Memory B cell (primary cell): ENCODE data around the gene LRRC30.
"Not testable (repeated sequence)": the region's sequence is repeated elsewhere in the genome, so short reads cannot be mapped to it uniquely, and the experiment has no call there.

Source experiments
- ATAC-seq: fragments of 150-1000 bp; cut with Tn5 transposase; 2 replicates; pipeline ENCODE4 v1.10.0; 2021; ENCODE audit warnings: low read depth, mild to moderate bottlenecking, moderate library complexity
- DNase-seq, 2 donors: peaks; one replicate each; pipeline ENCODE4 v3.0.0; 2022; ENCODE audit warnings: low spot score in 2 of 2
- H3K27ac Mint-ChIP-seq: one replicate; pipeline ENCODE4 v1.8.0; 2022; ENCODE audit warnings: mild to moderate bottlenecking, moderate library complexity, mixed read lengths
- H3K27me3 Mint-ChIP-seq: one replicate; pipeline ENCODE4 v1.8.0; 2022; ENCODE audit warnings: mixed read lengths
- H3K36me3 Mint-ChIP-seq: one replicate; pipeline ENCODE4 v1.8.0; 2022; ENCODE audit warnings: mild to moderate bottlenecking, mixed read lengths
- H3K4me1 Mint-ChIP-seq: one replicate; pipeline ENCODE4 v1.8.0; 2022; ENCODE audit warnings: mixed read lengths
- H3K4me3 Mint-ChIP-seq: one replicate; pipeline ENCODE4 v1.8.0; 2022; ENCODE audit warnings: mild to moderate bottlenecking, moderate library complexity, mixed read lengths
- H3K9me3 Mint-ChIP-seq: one replicate; pipeline ENCODE4 v1.8.0; 2022; ENCODE audit warnings: mixed read lengths

The LRRC30 gene

DNA sequence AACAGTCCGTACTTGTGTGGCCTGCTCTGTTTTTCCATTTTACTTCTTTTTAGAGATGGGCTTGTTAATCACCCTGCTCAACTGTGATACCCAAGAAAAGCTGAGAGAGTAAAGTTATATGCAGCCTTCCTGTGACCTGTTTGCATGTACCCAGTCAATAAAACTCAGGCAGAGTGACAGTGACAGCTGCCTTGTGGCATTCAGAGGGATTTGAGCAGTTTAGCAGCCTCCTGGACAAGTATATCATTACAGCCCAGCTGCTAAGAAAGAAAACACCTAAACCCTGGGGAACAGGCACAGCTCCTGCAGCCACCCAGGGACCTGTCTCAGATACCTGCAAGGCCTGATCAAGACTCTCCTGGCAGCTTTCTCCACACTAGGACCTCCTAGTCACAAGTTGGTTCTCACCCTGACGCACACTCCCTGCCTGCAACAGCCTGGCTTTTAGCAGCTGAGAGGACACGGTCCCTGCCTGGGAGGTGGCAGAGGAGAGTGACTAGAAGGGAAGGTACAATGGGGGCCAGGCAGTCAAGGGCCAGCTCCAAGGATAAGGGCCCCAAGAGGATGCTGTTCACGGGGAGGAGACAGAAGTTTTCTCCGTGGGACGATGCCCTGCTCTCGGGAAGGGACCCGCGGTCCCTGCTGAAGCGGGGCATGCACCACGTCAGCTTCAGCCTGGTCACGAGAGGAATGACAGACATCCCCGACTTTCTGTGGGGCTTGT, at the start of gene LRRC30:
TSS of gene LRRC30 (plus strand) at position 464 of the 724 bp plus-strand sequence. CDS start at position 514, 50 bp downstream.
- H3K27me3 Mint-ChIP-seq: no peaks in the 10 kb centered on the region
- no peak within 1 kb of the TSS for H3K27ac Mint-ChIP-seq
- DNase-seq (no peak), ATAC-seq (no peak)
- H3K4me3 Mint-ChIP-seq: no peak within 1 kb of the TSS
- H3K4me1 Mint-ChIP-seq: no peaks in the 10 kb centered on the region
- H3K9me3 Mint-ChIP-seq: no peaks in the 10 kb centered on the region
- H3K36me3 Mint-ChIP-seq: no peaks in the 10 kb centered on the region

GRCh38 chr18:7185701-7186100, 45.2 kb upstream of the LRRC30 start:
- ATAC-seq: no peak
- no peaks in the 10 kb centered on the region for H3K4me1 Mint-ChIP-seq
- peaks cover 13% of the 10 kb centered on the region for H3K9me3 Mint-ChIP-seq
- no peak overlapping the region for H3K27ac Mint-ChIP-seq
- no peak overlapping the region for H3K4me3 Mint-ChIP-seq
- H3K27me3 Mint-ChIP-seq: no peaks in the 10 kb centered on the region
- H3K36me3 Mint-ChIP-seq: no peaks in the 10 kb centered on the region
- no peak for DNase-seq

DNA sequence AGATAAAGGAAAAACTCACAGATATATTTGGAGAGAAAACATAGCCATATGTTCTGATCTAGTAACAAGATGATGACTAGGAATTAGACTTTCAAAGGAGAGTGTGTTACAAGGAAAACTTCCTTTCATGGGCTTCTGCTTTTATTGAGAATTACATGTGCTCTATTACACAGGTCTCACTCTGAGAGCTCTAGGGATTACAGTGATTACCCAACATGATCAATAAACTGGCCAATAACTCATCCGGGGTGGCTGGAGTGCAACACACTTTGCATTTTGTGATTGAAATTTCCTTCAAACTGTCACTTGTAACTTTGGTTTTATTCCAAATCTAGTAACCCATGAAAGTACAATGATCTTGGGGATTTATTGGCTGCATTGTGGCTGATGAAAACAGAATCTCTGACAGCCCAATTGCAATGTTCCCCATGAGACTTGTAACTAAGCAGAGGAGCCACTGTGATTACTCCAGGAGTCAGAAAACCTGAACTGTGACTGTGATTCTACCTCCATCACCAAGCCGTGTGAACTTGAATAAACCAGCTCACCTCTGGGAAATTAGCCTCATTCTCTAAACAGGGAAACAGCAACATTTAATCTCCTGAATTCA, 40.2 kb upstream of the LRRC30 start:
- ATAC-seq (no peak), DNase-seq (no peak)
- H3K4me3 Mint-ChIP-seq: no peak overlapping the region
- H3K36me3 Mint-ChIP-seq: no peaks in the 10 kb centered on the region
- H3K4me1 Mint-ChIP-seq: no peaks in the 10 kb centered on the region
- no peak overlapping the region for H3K27ac Mint-ChIP-seq
- peaks cover 5% of the 10 kb centered on the region for H3K9me3 Mint-ChIP-seq
- no peaks in the 10 kb centered on the region for H3K27me3 Mint-ChIP-seq

- no peaks in the 10 kb centered on the region for H3K4me1 Mint-ChIP-seq
- H3K27ac Mint-ChIP-seq: no peak overlapping the region
- no peaks in the 10 kb centered on the region for H3K36me3 Mint-ChIP-seq
- no peak overlapping the region for H3K4me3 Mint-ChIP-seq
- H3K27me3 Mint-ChIP-seq: no peaks in the 10 kb centered on the region
- peaks cover 2% of the 10 kb centered on the region for H3K9me3 Mint-ChIP-seq
- DNase-seq (no peak), ATAC-seq (no peak)
These were observed 39.2 kb upstream of the LRRC30 start for GRCh38 chr18:7191736-7192135.

- Mint-ChIP-seq H3K9me3 (peaks cover 5% of the 10 kb centered on the region), H3K36me3 (no peaks in the 10 kb centered on the region), H3K27me3 (no peaks in the 10 kb centered on the region), H3K27ac (no peak overlapping the region), H3K4me1 (no peaks in the 10 kb centered on the region), H3K4me3 (no peak overlapping the region)
- DNase-seq (no peak), ATAC-seq (no peak)
These were observed 35.6 kb upstream of the LRRC30 start for GRCh38 chr18:7195266-7195665.

GRCh38 chr18:7196421-7196820, 34.5 kb upstream of the LRRC30 start:
- no peak for DNase-seq
- ATAC-seq: no peak
- peaks cover 5% of the 10 kb centered on the region for H3K9me3 Mint-ChIP-seq
- no peak overlapping the region for H3K27ac Mint-ChIP-seq
- no peaks in the 10 kb centered on the region for H3K36me3 Mint-ChIP-seq
- no peak overlapping the region for H3K4me3 Mint-ChIP-seq
- H3K27me3 Mint-ChIP-seq: no peaks in the 10 kb centered on the region
- H3K4me1 Mint-ChIP-seq: no peaks in the 10 kb centered on the region

GRCh38 chr18:7197854-7198253, 33.0 kb upstream of the LRRC30 start:
- Mint-ChIP-seq H3K27ac (no peak overlapping the region), H3K4me1 (no peaks in the 10 kb centered on the region), H3K27me3 (no peaks in the 10 kb centered on the region), H3K9me3 (peaks cover 3% of the 10 kb centered on the region), H3K36me3 (no peaks in the 10 kb centered on the region), H3K4me3 (no peak overlapping the region)
- no peak for DNase-seq
- ATAC-seq: no peak

GRCh38 chr18:7198326-7198725, 32.6 kb upstream of the LRRC30 start:
- no peak for DNase-seq
- no peaks in the 10 kb centered on the region for H3K4me1 Mint-ChIP-seq

DNA sequence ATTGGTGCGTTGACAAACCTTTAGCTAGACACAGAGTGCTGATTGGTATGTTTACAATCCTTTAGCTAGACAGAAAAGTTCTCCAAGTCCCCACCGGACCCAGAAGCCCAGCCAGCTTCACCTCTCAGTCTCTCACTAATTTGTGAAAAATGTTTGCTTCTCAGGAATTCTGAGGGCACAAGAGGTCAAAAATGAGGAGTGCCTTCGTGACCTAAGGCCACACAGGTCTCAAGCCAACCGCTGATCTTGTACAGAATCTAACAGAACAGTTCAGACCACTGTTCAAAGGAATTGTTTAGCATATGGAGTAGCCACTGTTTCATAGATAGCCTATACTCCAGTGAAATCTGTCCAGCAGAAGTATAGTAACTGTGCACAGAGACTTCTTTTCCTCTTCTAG, 29.8 kb upstream of the LRRC30 start:
- Mint-ChIP-seq H3K9me3 (peaks cover 4% of the 10 kb centered on the region), H3K36me3 (no peaks in the 10 kb centered on the region), H3K4me1 (no peaks in the 10 kb centered on the region), H3K27me3 (no peaks in the 10 kb centered on the region), H3K4me3 (no peak overlapping the region), H3K27ac (no peak overlapping the region)
- no peak for DNase-seq
- ATAC-seq: no peak

More at GRCh38 chr18:7198326-7198725, 32.6 kb upstream of the LRRC30 start:
- no peak for ATAC-seq
- Mint-ChIP-seq H3K27me3 (no peaks in the 10 kb centered on the region), H3K36me3 (no peaks in the 10 kb centered on the region), H3K9me3 (peaks cover 3% of the 10 kb centered on the region), H3K27ac (no peak overlapping the region), H3K4me3 (no peak overlapping the region)

DNA sequence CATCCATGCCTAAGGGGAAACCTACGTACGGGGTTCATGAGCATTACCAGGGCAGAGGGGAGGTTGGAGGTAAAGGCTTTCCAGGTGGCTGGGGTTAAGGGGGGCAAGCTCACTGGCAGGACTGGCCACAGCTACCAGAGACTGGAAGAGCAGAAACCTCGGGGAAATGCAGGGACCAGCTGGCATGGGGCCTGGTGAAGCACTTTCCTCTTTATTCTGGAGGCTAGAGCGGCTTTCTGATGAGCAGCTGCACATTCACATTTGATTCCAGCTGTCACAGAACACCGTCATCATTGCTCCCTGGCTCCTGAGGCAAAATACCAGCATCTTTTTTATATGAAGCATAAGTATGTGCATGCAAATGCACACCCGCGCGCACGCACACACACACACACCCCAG, 28.7 kb upstream of the LRRC30 start:
- Mint-ChIP-seq H3K4me3 (no peak overlapping the region), H3K4me1 (no peaks in the 10 kb centered on the region), H3K36me3 (no peaks in the 10 kb centered on the region), H3K27ac (no peak overlapping the region), H3K9me3 (peaks cover 1% of the 10 kb centered on the region), H3K27me3 (no peaks in the 10 kb centered on the region)
- no peak for ATAC-seq
- no peak for DNase-seq

DNA sequence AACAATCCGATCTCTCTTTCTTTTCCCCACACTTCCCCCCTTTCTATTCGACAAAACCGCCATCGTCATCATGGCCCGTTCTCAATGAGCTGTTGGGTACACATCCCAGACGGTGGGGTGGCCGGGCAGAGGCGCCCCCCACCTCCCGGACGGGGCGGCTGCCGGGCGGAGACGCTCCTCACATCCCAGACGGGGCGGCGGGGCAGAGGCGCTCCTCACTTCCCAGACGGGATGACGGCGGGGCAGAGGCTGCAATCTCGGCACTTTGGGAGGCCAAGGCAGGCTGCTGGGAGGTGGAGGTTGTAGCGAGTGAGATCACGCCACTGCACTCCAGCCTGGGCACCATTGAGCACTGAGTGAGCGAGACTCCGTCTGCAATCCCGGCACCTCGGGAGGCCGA, 27.3 kb upstream of the LRRC30 start:
- DNase-seq, H3K4me3 Mint-ChIP-seq, H3K27me3 Mint-ChIP-seq, ATAC-seq, H3K9me3 Mint-ChIP-seq, H3K27ac Mint-ChIP-seq, H3K4me1 Mint-ChIP-seq, H3K36me3 Mint-ChIP-seq: not testable (repeated sequence)

DNA sequence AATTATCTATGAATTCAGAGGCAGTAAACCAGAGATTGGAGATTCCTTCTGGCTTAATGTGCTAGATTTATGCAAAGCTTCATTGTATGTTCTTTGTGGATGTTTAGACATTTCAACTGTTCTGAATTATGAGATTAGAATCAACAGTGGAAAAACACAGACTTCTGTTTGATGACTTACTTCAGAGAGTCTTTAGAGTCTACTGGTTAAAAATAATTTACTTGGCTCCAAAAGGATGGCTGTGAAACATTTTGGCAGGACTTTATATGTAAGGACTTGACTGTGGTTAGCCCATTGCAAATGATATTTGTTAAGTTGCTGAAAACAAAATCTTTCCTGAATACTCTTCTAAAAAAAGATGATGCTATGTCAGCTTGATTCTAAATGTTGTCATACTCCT, 25.5 kb upstream of the LRRC30 start:
- H3K36me3 Mint-ChIP-seq: no peaks in the 10 kb centered on the region
- DNase-seq: no peak
- H3K9me3 Mint-ChIP-seq: peaks cover 1% of the 10 kb centered on the region

DNA sequence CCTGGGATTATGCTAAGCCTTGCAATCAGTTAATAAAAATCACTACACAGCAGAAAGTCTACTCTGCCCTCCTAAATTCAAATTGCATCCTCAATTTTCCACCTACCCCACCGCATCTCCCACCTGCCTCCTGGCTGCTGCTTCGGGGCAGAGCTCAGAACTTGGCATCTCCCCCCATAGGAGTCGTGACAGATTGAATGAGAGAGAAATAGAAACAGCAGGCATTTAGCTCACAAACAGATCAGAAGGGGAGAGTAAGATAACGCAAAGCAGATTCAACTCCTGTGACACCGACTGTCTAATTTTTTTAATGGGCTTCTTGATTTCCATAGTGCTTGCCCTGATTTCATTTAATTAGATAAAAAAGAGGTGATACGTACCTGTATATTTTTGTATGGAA, 24.7 kb upstream of the LRRC30 start:
- DNase-seq: no peak
- ATAC-seq: no peak
- H3K27me3 Mint-ChIP-seq: no peaks in the 10 kb centered on the region
- no peaks in the 10 kb centered on the region for H3K36me3 Mint-ChIP-seq
- H3K27ac Mint-ChIP-seq: no peak overlapping the region
- H3K9me3 Mint-ChIP-seq: peaks cover 1% of the 10 kb centered on the region
- H3K4me3 Mint-ChIP-seq: no peak overlapping the region
- no peaks in the 10 kb centered on the region for H3K4me1 Mint-ChIP-seq

More for the DNA sequence above, 25.5 kb upstream of the LRRC30 start:
- H3K27ac Mint-ChIP-seq: no peak overlapping the region
- no peaks in the 10 kb centered on the region for H3K4me1 Mint-ChIP-seq
- H3K27me3 Mint-ChIP-seq: no peaks in the 10 kb centered on the region
- H3K4me3 Mint-ChIP-seq: no peak overlapping the region
- no peak for ATAC-seq

GRCh38 chr18:7207366-7207915, 23.4 kb upstream of the LRRC30 start:
- Mint-ChIP-seq H3K36me3 (no peaks in the 10 kb centered on the region), H3K9me3 (peaks cover 1% of the 10 kb centered on the region)

More at GRCh38 chr18:7207366-7207915, 23.4 kb upstream of the LRRC30 start:
- no peaks in the 10 kb centered on the region for H3K27me3 Mint-ChIP-seq
- H3K4me1 Mint-ChIP-seq: no peaks in the 10 kb centered on the region
- no peak overlapping the region for H3K27ac Mint-ChIP-seq
- ATAC-seq (no peak), DNase-seq (no peak)
- H3K4me3 Mint-ChIP-seq: no peak overlapping the region
